OCI-LY7 (cell line): ENCODE results near the gene GLIPR1. TPM values are rescaled to one million over a fixed set of nuclear protein-coding genes. Genes with fewer than 3 reads are reported as not detected.

Experiments
- BruUV-seq: library from RNA; stranded (reverse); fragments of 400-500 nt; replicated peaks from 2 replicates; lab custom pipeline; 2021; lab: Mats Ljungman, UMichigan
- CTCF ChIA-PET: fragments of 300-600 bp; sonication (Branson Sonifier 250); formaldehyde crosslinking; loops from one replicate; lab custom pipeline; 2022; ENCODE audit warnings: antibody characterized with exemption; ENCODE audit not compliant: unreplicated experiment; lab: Charles Lee
- POLR2A ChIA-PET: fragments of 300-600 bp; sonication (Branson Sonifier 250); formaldehyde crosslinking; loops from one replicate; lab custom pipeline; 2022; ENCODE audit warnings: antibody characterized with exemption; lab: Charles Lee
- DNase-seq: peaks from one replicate; pipeline ENCODE4 v3.0.0-alpha.2; 2015; ENCODE audit warnings: low spot score
- H2AFZ ChIP-seq: fragments of 200-600 bp; sonication (generic), shearing (Covaris generic); 2 replicates; pipeline ENCODE4 v1.6.1; 2014; ENCODE audit warnings: mild to moderate bottlenecking, antibody characterized with exemption, low read length, moderate library complexity
- H3K27ac ChIP-seq: fragments of 200-600 bp; sonication (generic); 2 replicates; pipeline ENCODE4 v1.5.1; 2014; ENCODE audit warnings: mixed run types, low read depth, mild to moderate bottlenecking, moderate library complexity, low read length, inconsistent platforms; ENCODE audit not compliant: poor library complexity, severe bottlenecking
- H3K36me3 ChIP-seq: fragments of 200-600 bp; sonication (generic); 2 replicates; pipeline ENCODE4 v1.6.1; 2014; ENCODE audit warnings: mild to moderate bottlenecking, antibody characterized with exemption, low read length, moderate library complexity, mixed read lengths; ENCODE audit not compliant: insufficient read depth
- H3K4me1 ChIP-seq: fragments of 200-600 bp; sonication (generic); 2 replicates; pipeline ENCODE4 v1.5.1; 2014; ENCODE audit warnings: mild to moderate bottlenecking, low read length; ENCODE audit not compliant: insufficient read depth, poor library complexity, severe bottlenecking
- H3K4me2 ChIP-seq: fragments of 200-600 bp; sonication (generic); 2 replicates; pipeline ENCODE4 v1.6.1; 2014; ENCODE audit warnings: mild to moderate bottlenecking, low read length
- H3K4me3 ChIP-seq: fragments of 200-600 bp; sonication (generic); 2 replicates; pipeline ENCODE4 v1.5.1; 2014; ENCODE audit warnings: mild to moderate bottlenecking, low read depth, low read length; ENCODE audit not compliant: poor library complexity, severe bottlenecking
- H3K79me2 ChIP-seq: fragments of 200-600 bp; sonication (generic); 2 replicates; pipeline ENCODE4 v1.6.1; 2016; ENCODE audit warnings: low read depth, mild to moderate bottlenecking, low read length, moderate library complexity, mixed read lengths; ENCODE audit not compliant: insufficient read depth
- H3K9me2 ChIP-seq: fragments of 200-600 bp; sonication (generic); 2 replicates; pipeline ENCODE4 v1.6.1; 2016; ENCODE audit warnings: mild to moderate bottlenecking, low read length, mixed read lengths; ENCODE audit not compliant: insufficient read depth
- H3K9me3 ChIP-seq: fragments of 200-600 bp; sonication (generic); 2 replicates; pipeline ENCODE4 v1.6.1; 2014; ENCODE audit warnings: mild to moderate bottlenecking, mixed run types, low read length, mixed read lengths
- H4K20me1 ChIP-seq: fragments of 200-600 bp; sonication (generic); 2 replicates; pipeline ENCODE4 v1.6.1; 2014; ENCODE audit warnings: mild to moderate bottlenecking, antibody characterized with exemption, low read length, moderate library complexity, mixed read lengths; ENCODE audit not compliant: insufficient read depth
- EZH2phosphoT487 ChIP-seq: fragments of 200-600 bp; sonication (generic); IDR thresholded peaks from 2 replicates; pipeline ENCODE4 v1.6.1; 2018; ENCODE audit warnings: low read depth, borderline replicate concordance, mild to moderate bottlenecking, mixed run types, antibody characterized with exemption, low read length, moderate library complexity, mixed read lengths
- intact Hi-C: fragments of 100-400 bp; cut with micrococcal nuclease; formaldehyde crosslinking; loops from one replicate; pipeline ENCODE4 v1.10.0; 2022; ENCODE audit not compliant: unreplicated experiment
- total RNA-seq, 2 experiments: library from RNA; depleted of rRNA in 1 of 2; stranded (reverse); fragments of >200 nt in 1 of 2; shearing (Covaris generic) in 1 of 2; gene quantifications; 2 replicates each; pipeline ENCODE4 v1.2.3, GENCODE V29; 2014 to 2022
- TF ChIP-seq, protein P1 (sequence below): fragments of 200-600 bp; sonication (generic); conservative IDR thresholded peaks from 2 replicates; pipeline ENCODE4 v1.5.1; 2014; ENCODE audit warnings: mild to moderate bottlenecking, antibody characterized with exemption, low read length, moderate library complexity, mixed read lengths

Gene GLIPR1
- total RNA-seq, 2 experiments from 2014 or later = 2.8 to 3.3 TPM

DNA sequence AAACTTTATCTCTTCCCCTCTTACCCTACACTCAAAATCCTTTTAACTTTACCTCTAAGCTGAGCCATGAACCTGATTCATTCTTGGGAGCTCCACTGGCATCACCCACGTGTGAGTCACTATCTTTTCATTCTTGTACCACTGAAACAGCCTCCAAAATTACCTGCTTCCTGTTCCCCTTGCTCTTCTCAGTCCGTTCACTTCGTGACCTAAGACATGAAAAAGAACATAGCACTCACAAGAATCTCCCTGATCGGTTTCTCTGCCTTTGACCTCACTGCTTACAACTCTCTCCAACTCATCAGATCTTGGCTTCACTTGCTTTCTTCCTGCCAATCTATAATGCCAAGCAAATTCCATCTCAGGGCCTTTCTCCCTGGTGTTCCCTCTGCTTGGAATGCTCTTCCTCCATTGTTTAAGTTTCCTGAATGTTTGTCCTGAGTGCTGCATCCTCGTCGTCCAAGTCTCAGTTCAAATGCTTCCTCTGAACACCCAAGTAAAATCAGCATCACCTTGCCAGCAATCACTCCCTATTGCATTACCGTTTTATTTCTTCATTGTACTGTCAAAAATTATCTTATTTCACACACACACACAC lies 9.2 kb downstream of the GLIPR1 start:
- ChIA-PET POLR2A (interaction anchor here (0.6 kb wide), 1 partner anchor 225 kb away, joined by 3 read pairs; no protein-coding TSS in a partner anchor), CTCF (no interaction called here)
- Histone ChIP-seq H4K20me1 (no peaks in the 10 kb centered on the region), H3K36me3 (peaks cover 21% of the 10 kb centered on the region; the same call in 1 of the 2 replicates), H3K79me2 (no peaks in the 10 kb centered on the region), H3K9me2 (no peaks in the 10 kb centered on the region), H3K4me3 (no peak overlapping the region), H3K9me3 (no peaks in the 10 kb centered on the region), H3K4me1 (no peaks in the 10 kb centered on the region), H2AFZ (no peak overlapping the region), H3K27ac (no peak overlapping the region), H3K4me2 (no peak overlapping the region)
- intact Hi-C loops = loop anchor here (5.0 kb wide), 1 partner anchor 543 kb away; the partner anchor contains the start of gene PHLDA1
- no peak for TF ChIP-seq EZH2phosphoT487
- no peak for DNase-seq
- BruUV-seq = no TSS peak

DNA sequence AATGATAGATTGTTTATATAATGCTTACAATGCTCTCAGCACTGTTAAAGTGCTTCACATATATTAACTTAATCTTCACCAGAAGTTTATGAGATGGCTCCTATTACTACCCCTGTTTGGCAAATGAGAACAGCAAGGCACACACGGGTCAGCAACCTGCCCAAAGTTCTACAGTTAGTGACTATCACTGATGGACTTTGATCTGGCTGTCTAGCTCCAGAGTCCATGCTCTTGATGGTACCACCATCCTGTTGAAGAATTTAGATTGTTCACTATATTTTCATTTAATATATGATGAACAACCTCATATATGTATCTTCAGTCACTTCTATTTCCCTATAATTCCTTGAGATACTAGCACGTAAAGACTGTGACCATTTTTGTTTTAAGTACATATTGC lies 10.6 kb downstream of the GLIPR1 start:
- Histone ChIP-seq H3K9me3 (no peaks in the 10 kb centered on the region), H3K9me2 (no peaks in the 10 kb centered on the region), H4K20me1 (no peaks in the 10 kb centered on the region), H3K79me2 (no peaks in the 10 kb centered on the region), H3K4me1 (no peaks in the 10 kb centered on the region), H3K4me3 (no peak overlapping the region), H3K36me3 (peaks cover 35% of the 10 kb centered on the region), H2AFZ (no peak overlapping the region), H3K4me2 (no peak overlapping the region), H3K27ac (no peak overlapping the region)
- BruUV-seq = no TSS peak
- ChIA-PET POLR2A (no interaction called here), CTCF (no interaction called here)
- intact Hi-C loops = no loop called here
- no peak for DNase-seq
- TF ChIP-seq EZH2phosphoT487 = no peak
- TF ChIP-seq, protein P1, sequence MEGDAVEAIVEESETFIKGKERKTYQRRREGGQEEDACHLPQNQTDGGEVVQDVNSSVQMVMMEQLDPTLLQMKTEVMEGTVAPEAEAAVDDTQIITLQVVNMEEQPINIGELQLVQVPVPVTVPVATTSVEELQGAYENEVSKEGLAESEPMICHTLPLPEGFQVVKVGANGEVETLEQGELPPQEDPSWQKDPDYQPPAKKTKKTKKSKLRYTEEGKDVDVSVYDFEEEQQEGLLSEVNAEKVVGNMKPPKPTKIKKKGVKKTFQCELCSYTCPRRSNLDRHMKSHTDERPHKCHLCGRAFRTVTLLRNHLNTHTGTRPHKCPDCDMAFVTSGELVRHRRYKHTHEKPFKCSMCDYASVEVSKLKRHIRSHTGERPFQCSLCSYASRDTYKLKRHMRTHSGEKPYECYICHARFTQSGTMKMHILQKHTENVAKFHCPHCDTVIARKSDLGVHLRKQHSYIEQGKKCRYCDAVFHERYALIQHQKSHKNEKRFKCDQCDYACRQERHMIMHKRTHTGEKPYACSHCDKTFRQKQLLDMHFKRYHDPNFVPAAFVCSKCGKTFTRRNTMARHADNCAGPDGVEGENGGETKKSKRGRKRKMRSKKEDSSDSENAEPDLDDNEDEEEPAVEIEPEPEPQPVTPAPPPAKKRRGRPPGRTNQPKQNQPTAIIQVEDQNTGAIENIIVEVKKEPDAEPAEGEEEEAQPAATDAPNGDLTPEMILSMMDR = no peak

DNA sequence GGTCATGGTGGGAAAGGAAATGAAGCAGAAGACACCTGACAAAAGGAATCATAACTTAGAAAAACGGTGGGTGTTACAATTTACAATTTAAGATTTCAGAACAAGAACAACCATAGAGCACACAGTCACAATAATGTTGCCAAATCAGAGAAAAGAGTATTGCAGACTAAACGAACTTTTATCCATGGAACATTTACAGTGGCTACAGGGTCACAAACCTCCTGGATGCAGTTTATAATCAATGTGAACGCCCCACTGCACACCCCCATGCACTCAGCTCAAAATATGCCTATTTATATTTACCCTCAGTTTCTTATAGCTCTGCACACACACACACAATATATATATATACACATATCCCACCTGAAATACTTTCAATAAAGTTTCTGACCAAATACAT lies 22.9 kb downstream of the GLIPR1 start:
- Histone ChIP-seq H3K4me1 (no peaks in the 10 kb centered on the region), H3K4me3 (no peak overlapping the region), H3K79me2 (peaks cover 12% of the 10 kb centered on the region; the same call in 1 of the 2 replicates), H3K4me2 (no peak overlapping the region), H2AFZ (no peak overlapping the region), H3K9me2 (no peaks in the 10 kb centered on the region), H4K20me1 (0 out of 2 replicates have a peak, but pooled peaks cover 3% of the 10 kb centered on the region), H3K36me3 (peaks cover 97% of the 10 kb centered on the region), H3K27ac (no peak overlapping the region), H3K9me3 (no peaks in the 10 kb centered on the region)
- no peak for TF ChIP-seq EZH2phosphoT487
- TF ChIP-seq, protein P1 = no peak
- DNase-seq = no peak
- intact Hi-C loops = no loop called here
- POLR2A ChIA-PET = no interaction called here
- CTCF ChIA-PET = no interaction called here
- BruUV-seq = no TSS peak
